WTC11 (cell line): ENCODE measurements around the gene CALN1. TPM values are rescaled to one million over a fixed set of nuclear protein-coding genes. Genes with fewer than 3 reads are reported as not detected.

ENCODE experiments used
- ATAC-seq: fragments of 200-7000 bp; cut with Tn5 transposase; 2 replicates; pipeline ENCODE4 v1.10.0; 2021; ENCODE audit warnings: mild to moderate bottlenecking, moderate library complexity
- CTCF ChIA-PET: fragments of 300-600 bp; sonication (Branson Sonifier 250); formaldehyde crosslinking; loops from one replicate; lab custom pipeline; 2021; ENCODE audit warnings: antibody characterized with exemption; lab: Charles Lee
- POLR2A ChIA-PET: fragments of 350-600 bp; sonication (Branson Sonifier 250); formaldehyde crosslinking; loops from one replicate; lab custom pipeline; 2021; ENCODE audit warnings: antibody characterized with exemption; lab: Charles Lee
- DNase-seq: peaks from one replicate; pipeline ENCODE4 v3.0.0; 2021; ENCODE audit warnings: low spot score
- H3K27ac Mint-ChIP-seq: 2 replicates; pipeline ENCODE4 v1.8.0; 2021; ENCODE audit warnings: mixed read lengths
- H3K27me3 Mint-ChIP-seq: 2 replicates; pipeline ENCODE4 v1.8.0; 2021; ENCODE audit warnings: low read depth, mild to moderate bottlenecking, moderate library complexity, mixed read lengths
- H3K36me3 Mint-ChIP-seq: 2 replicates; pipeline ENCODE4 v1.8.0; 2021; ENCODE audit warnings: mixed read lengths
- H3K4me1 Mint-ChIP-seq: 2 replicates; pipeline ENCODE4 v1.8.0; 2022; ENCODE audit warnings: mixed read lengths
- H3K4me3 Mint-ChIP-seq: 2 replicates; pipeline ENCODE4 v1.8.0; 2021; ENCODE audit warnings: mild to moderate bottlenecking, moderate library complexity, mixed read lengths
- H3K9me3 Mint-ChIP-seq: 2 replicates; pipeline ENCODE4 v1.8.0; 2021; ENCODE audit warnings: mixed read lengths
- GRHL2 ChIP-seq: fragments of 250-450 bp; sonication (Bioruptor Pico); IDR thresholded peaks from 2 replicates; pipeline ENCODE4 v1.8.0; 2022; ENCODE audit warnings: mild to moderate bottlenecking, moderate library complexity; ENCODE audit not compliant: insufficient replicate concordance, severe bottlenecking
- MXD4 ChIP-seq: fragments of 250-450 bp; sonication (Bioruptor Pico); IDR thresholded peaks from 2 replicates; pipeline ENCODE4 v1.8.0; 2021; ENCODE audit warnings: mild to moderate bottlenecking, moderate library complexity, borderline replicate concordance
- NFYB ChIP-seq: sonication (generic); formaldehyde crosslinking; conservative IDR thresholded peaks from 2 replicates; pipeline ENCODE4 v1.8.0; 2022; ENCODE audit warnings: low read depth, missing genetic modification reagents
- SMAD4 ChIP-seq: sonication (generic); formaldehyde crosslinking; IDR thresholded peaks from 2 replicates; pipeline ENCODE4 v1.8.0; 2022; ENCODE audit warnings: mild to moderate bottlenecking, missing genetic modification reagents
- SOX15 ChIP-seq: fragments of 250-450 bp; sonication (Bioruptor Pico); IDR thresholded peaks from 2 replicates; pipeline ENCODE4 v1.9.0; 2021; ENCODE audit warnings: mild to moderate bottlenecking
- TEAD1 ChIP-seq: sonication (generic); formaldehyde crosslinking; IDR thresholded peaks from 2 replicates; pipeline ENCODE4 v1.8.0; 2022; ENCODE audit warnings: mild to moderate bottlenecking, missing genetic modification reagents
- ZNF138 ChIP-seq: sonication (generic); formaldehyde crosslinking; conservative IDR thresholded peaks from 2 replicates; pipeline ENCODE4 v1.8.1; 2022; ENCODE audit warnings: mild to moderate bottlenecking, moderate library complexity, missing genetic modification reagents
- ZNF232 ChIP-seq: sonication (generic); formaldehyde crosslinking; IDR thresholded peaks from 2 replicates; pipeline ENCODE4 v1.8.0; 2022; ENCODE audit warnings: mild to moderate bottlenecking, missing genetic modification reagents
- ZNF396 ChIP-seq: fragments of 250-450 bp; sonication (Bioruptor Pico); IDR thresholded peaks from 2 replicates; pipeline ENCODE4 v1.8.0; 2021; ENCODE audit warnings: mild to moderate bottlenecking, moderate library complexity, borderline replicate concordance
- total RNA-seq: library from RNA; stranded (reverse); gene quantifications from 3 replicates; pipeline ENCODE4 v1.2.3, GENCODE V29; 2021
- TF ChIP-seq, protein P1 (sequence below): fragments of 250-450 bp; sonication (Bioruptor Pico); IDR thresholded peaks from 2 replicates; pipeline ENCODE4 v1.9.0; 2021; ENCODE audit warnings: moderate library complexity, mild to moderate bottlenecking, inconsistent platforms, borderline replicate concordance
- TF ChIP-seq, protein P2 (sequence below): sonication (generic); formaldehyde crosslinking; IDR thresholded peaks from 2 replicates; pipeline ENCODE4 v1.8.1; 2023; ENCODE audit warnings: mild to moderate bottlenecking, missing genetic modification reagents
- TF ChIP-seq, protein P3 (sequence below): sonication (generic); formaldehyde crosslinking; IDR thresholded peaks from 2 replicates; pipeline ENCODE4 v1.8.1; 2022; ENCODE audit warnings: mild to moderate bottlenecking, missing genetic modification reagents, moderate library complexity, borderline replicate concordance
- TF ChIP-seq, protein P4 (sequence below): fragments of 250-450 bp; sonication (Bioruptor Pico); IDR thresholded peaks from 2 replicates; pipeline ENCODE4 v1.9.0; 2021; ENCODE audit warnings: mild to moderate bottlenecking, borderline replicate concordance

CALN1 gene
- total RNA-seq, 1 experiment from 2014 or later: 10.5 TPM

DNA sequence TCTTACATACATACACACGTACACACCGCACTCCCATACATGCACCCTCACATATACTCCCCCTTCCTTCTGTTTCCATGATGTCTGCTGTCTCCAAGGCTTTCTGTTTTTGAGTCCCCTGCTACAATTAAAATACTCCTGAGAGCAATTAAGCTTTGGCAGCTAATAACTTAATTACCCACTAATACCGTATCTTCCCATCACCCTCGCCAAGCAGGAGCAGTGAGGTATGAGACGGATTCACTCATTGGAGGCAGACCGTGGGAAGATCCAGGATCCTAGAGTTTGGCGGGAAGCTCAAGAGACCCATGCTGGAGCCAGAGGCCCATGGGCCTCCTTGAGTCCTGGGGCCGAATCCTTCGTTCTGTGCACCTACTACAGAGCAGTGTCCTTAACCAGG lies 1.7 kb upstream of the CALN1 start:
- no peaks in the 10 kb centered on the region; the same call in 1 of the 2 replicates for H3K27me3 Mint-ChIP-seq
- POLR2A ChIA-PET: no interaction called here
- no peak for DNase-seq
- TF ChIP-seq SOX15 (CRISPR knock-in tag) (no peak), TEAD1 (CRISPR knock-in tag) (no peak)
- TF ChIP-seq, protein P1, sequence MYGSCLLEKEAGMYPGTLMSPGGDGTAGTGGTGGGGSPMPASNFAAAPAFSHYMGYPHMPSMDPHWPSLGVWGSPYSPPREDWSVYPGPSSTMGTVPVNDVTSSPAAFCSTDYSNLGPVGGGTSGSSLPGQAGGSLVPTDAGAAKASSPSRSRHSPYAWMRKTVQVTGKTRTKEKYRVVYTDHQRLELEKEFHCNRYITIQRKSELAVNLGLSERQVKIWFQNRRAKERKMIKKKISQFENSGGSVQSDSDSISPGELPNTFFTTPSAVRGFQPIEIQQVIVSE (CRISPR knock-in tag): no peak
- TF ChIP-seq, protein P2, sequence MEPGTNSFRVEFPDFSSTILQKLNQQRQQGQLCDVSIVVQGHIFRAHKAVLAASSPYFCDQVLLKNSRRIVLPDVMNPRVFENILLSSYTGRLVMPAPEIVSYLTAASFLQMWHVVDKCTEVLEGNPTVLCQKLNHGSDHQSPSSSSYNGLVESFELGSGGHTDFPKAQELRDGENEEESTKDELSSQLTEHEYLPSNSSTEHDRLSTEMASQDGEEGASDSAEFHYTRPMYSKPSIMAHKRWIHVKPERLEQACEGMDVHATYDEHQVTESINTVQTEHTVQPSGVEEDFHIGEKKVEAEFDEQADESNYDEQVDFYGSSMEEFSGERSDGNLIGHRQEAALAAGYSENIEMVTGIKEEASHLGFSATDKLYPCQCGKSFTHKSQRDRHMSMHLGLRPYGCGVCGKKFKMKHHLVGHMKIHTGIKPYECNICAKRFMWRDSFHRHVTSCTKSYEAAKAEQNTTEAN (CRISPR knock-in tag): no peak
- TF ChIP-seq, protein P3, sequence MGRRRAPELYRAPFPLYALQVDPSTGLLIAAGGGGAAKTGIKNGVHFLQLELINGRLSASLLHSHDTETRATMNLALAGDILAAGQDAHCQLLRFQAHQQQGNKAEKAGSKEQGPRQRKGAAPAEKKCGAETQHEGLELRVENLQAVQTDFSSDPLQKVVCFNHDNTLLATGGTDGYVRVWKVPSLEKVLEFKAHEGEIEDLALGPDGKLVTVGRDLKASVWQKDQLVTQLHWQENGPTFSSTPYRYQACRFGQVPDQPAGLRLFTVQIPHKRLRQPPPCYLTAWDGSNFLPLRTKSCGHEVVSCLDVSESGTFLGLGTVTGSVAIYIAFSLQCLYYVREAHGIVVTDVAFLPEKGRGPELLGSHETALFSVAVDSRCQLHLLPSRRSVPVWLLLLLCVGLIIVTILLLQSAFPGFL (CRISPR knock-in tag): no peak
- no peak for ATAC-seq
- H3K9me3 Mint-ChIP-seq: peaks cover 5% of the 10 kb centered on the region
- CTCF ChIA-PET: no interaction called here
- no peaks in the 10 kb centered on the region for H3K36me3 Mint-ChIP-seq
- H3K4me1 Mint-ChIP-seq: peaks cover 11% of the 10 kb centered on the region
- H3K27ac Mint-ChIP-seq: no peak overlapping the region
- no peak overlapping the region for H3K4me3 Mint-ChIP-seq

DNA sequence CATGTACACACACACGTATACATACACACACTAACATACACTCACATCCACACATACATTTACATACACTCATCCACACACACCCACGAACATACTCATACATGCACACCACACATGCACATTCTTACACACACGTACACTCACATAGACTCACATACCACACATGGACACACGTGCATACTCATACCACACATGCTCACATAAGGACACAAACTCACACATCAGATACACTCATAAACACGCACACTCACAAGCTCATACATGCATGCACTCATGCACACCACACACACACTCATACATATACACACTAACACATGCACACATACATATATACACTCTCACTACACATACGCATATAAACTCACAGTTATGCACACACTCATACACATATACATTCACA lies 1.2 kb upstream of the CALN1 start:
- no peak overlapping the region for H3K27ac Mint-ChIP-seq

DNA sequence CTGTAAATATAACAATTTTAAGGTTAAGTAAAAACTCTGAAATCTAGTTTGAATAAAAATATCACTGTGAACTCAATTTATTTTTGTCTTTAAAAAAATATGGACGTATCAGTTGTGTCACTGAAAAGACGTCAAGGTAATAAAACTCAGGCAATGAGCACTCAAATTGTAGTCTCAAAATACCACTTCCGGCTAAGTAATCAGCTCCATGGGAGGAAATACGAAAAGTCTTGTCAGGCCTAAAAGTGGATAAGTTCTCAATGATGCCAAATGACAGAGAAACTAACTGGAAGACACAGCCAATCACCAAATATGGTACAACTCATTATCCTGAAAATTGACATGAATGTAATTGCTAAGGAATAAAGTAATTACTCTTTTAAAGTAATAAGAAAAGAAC lies 719 bp downstream of the CALN1 start:
- H3K27me3 Mint-ChIP-seq: no peaks in the 10 kb centered on the region; the same call in 1 of the 2 replicates
- ATAC-seq: no peak
- H3K4me1 Mint-ChIP-seq: peaks cover 11% of the 10 kb centered on the region
- CTCF ChIA-PET: no interaction called here
- no peak overlapping the region for H3K27ac Mint-ChIP-seq
- no peak overlapping the region for H3K4me3 Mint-ChIP-seq
- DNase-seq: no peak
- TF ChIP-seq ZNF396 (CRISPR knock-in tag) (no peak), MXD4 (CRISPR knock-in tag) (no peak)
- H3K36me3 Mint-ChIP-seq: no peaks in the 10 kb centered on the region
- POLR2A ChIA-PET: no interaction called here
- no peaks in the 10 kb centered on the region for H3K9me3 Mint-ChIP-seq

More for the DNA sequence above, 1.2 kb upstream of the CALN1 start:
- Mint-ChIP-seq H3K36me3 (no peaks in the 10 kb centered on the region), H3K27me3 (no peaks in the 10 kb centered on the region; the same call in 1 of the 2 replicates), H3K4me3 (no peak overlapping the region)
- DNase-seq (no peak), ATAC-seq (no peak)
- ChIA-PET CTCF (interaction anchor here (0.6 kb wide), 1 partner anchor 64 kb away, joined by 3 read pairs; no protein-coding TSS in a partner anchor), POLR2A (interaction anchor here (0.6 kb wide), 1 partner anchor 93 kb away, joined by 4 read pairs; no protein-coding TSS in a partner anchor)
- no peak for TF ChIP-seq SOX15 (CRISPR knock-in tag)
- no peak for TF ChIP-seq SMAD4 (CRISPR knock-in tag)
- TF ChIP-seq, protein P4, sequence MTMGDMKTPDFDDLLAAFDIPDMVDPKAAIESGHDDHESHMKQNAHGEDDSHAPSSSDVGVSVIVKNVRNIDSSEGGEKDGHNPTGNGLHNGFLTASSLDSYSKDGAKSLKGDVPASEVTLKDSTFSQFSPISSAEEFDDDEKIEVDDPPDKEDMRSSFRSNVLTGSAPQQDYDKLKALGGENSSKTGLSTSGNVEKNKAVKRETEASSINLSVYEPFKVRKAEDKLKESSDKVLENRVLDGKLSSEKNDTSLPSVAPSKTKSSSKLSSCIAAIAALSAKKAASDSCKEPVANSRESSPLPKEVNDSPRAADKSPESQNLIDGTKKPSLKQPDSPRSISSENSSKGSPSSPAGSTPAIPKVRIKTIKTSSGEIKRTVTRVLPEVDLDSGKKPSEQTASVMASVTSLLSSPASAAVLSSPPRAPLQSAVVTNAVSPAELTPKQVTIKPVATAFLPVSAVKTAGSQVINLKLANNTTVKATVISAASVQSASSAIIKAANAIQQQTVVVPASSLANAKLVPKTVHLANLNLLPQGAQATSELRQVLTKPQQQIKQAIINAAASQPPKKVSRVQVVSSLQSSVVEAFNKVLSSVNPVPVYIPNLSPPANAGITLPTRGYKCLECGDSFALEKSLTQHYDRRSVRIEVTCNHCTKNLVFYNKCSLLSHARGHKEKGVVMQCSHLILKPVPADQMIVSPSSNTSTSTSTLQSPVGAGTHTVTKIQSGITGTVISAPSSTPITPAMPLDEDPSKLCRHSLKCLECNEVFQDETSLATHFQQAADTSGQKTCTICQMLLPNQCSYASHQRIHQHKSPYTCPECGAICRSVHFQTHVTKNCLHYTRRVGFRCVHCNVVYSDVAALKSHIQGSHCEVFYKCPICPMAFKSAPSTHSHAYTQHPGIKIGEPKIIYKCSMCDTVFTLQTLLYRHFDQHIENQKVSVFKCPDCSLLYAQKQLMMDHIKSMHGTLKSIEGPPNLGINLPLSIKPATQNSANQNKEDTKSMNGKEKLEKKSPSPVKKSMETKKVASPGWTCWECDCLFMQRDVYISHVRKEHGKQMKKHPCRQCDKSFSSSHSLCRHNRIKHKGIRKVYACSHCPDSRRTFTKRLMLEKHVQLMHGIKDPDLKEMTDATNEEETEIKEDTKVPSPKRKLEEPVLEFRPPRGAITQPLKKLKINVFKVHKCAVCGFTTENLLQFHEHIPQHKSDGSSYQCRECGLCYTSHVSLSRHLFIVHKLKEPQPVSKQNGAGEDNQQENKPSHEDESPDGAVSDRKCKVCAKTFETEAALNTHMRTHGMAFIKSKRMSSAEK (CRISPR knock-in tag): no peak
- no peak for TF ChIP-seq ZNF232 (CRISPR knock-in tag)
- no peak for TF ChIP-seq GRHL2 (CRISPR knock-in tag)
- no peak for TF ChIP-seq NFYB (CRISPR knock-in tag)
- no peak for TF ChIP-seq ZNF138 (CRISPR knock-in tag)
- TF ChIP-seq, all 79 proteins: peak for 0
- peaks cover 4% of the 10 kb centered on the region for H3K9me3 Mint-ChIP-seq
- H3K4me1 Mint-ChIP-seq: peaks cover 11% of the 10 kb centered on the region
